ENCODE data around the gene ZYG11A. TPM values are rescaled to one million over a fixed set of nuclear protein-coding genes. Genes with fewer than 3 reads are reported as not detected.

The ZYG11A gene
- total and polyA plus RNA-seq, 2 of the 8 experiments (the other 6 are each of a cell fraction or from before 2014, with no cell fraction given), result 0.89 to 2.6 TPM

- POLR2A ChIA-PET (ENCODE audit: partially characterized antibody), result interaction anchor here (0.8 kb wide), 1 partner anchor 59 kb away, joined by 3 read pairs; no protein-coding TSS in a partner anchor
- no peaks in the 10 kb centered on the region for H3K23me2 ChIP-seq (ENCODE audit: low read depth, low read length)
- H4K5ac ChIP-seq (ENCODE audit: insufficient read length, low read depth, low read length), result no peak overlapping the region
- H4K20me1 ChIP-seq (replicated peaks in 1 of 2; ENCODE audit: control insufficient read depth in 1 of 2, insufficient read depth in 2 of 2, low read length in 2 of 2), result no peaks in the 10 kb centered on the region
- H3K9ac ChIP-seq (replicated peaks in 1 of 4; ENCODE audit: extremely low read depth in 1 of 4, low read depth in 3 of 4, low read length in 3 of 4), result no peak overlapping the region
- no peak overlapping the region for H3K18ac ChIP-seq (ENCODE audit: extremely low read depth, low read length)
- H3K79me2 ChIP-seq (ENCODE audit: control insufficient read depth in 1 of 2, insufficient read depth in 2 of 2, low read length in 2 of 2), result no peaks in the 10 kb centered on the region
- 85% methylated on average over 2 of the region's 2 CpGs; no CpG with 5 or more reads in 1 of the 2 experiments for WGBS, 2 experiments (ENCODE audit: extremely low coverage in 1 of 2, insufficient coverage in 1 of 2, insufficient read length in 1 of 2, insufficient replicate concordance in 2 of 2, low coverage in 1 of 2, low lambda C conversion rate in 2 of 2, missing lambda C conversion rate in 1 of 2)
- no peak overlapping the region for H4K91ac ChIP-seq (replicated peaks; ENCODE audit: insufficient read length, low read length)
- CTCF ChIA-PET (ENCODE audit: partially characterized antibody), result no interaction called here
- H3K79me1 ChIP-seq (ENCODE audit: low read depth, low read length), result no peaks in the 10 kb centered on the region
- H4K8ac ChIP-seq (ENCODE audit: extremely low read depth, insufficient read depth, low read length), result no peak overlapping the region
- H2BK5ac ChIP-seq (ENCODE audit: low read depth, low read length), result no peak overlapping the region
- no peak overlapping the region for H2AK5ac ChIP-seq (ENCODE audit: low read depth, low read length)
- H3K4me3 ChIP-seq (ENCODE audit: extremely low read depth in 1 of 4, insufficient read depth in 2 of 4, low read depth in 3 of 4, low read length in 4 of 4), result no peak overlapping the region
- H3K14ac ChIP-seq (ENCODE audit: insufficient read length), result no peak overlapping the region
- peaks cover 0 to 7% of the 10 kb centered on the region in 2 experiments; a peak in 1 of 4 replicates for H3K9me3 ChIP-seq (ENCODE audit: insufficient read depth in 2 of 2, low read depth in 1 of 2, low read length in 1 of 2)
- DNase-seq (ENCODE audit: low read depth in 1 of 2, low spot score in 2 of 2) (no peak), FAIRE-seq (no peak)
- H3K4ac ChIP-seq (replicated peaks; ENCODE audit: insufficient read length, low read depth, low read length), result no peak overlapping the region
- no peak overlapping the region for H2BK20ac ChIP-seq (ENCODE audit: low read length)
- H3K36me3 ChIP-seq (ENCODE audit: control insufficient read depth in 2 of 4, insufficient read depth in 4 of 4, low read length in 3 of 4), result no peaks in the 10 kb centered on the region
- no peak for TF ChIP-seq POLR2AphosphoS5 (IDR thresholded peaks at IDR 0.05; ENCODE audit: low read depth, low read length)
- no peak for TF ChIP-seq TEAD4 (IDR thresholded peaks at IDR 0.05; ENCODE audit: low read depth, low read length)
- no peak for TF ChIP-seq TCF12 (IDR thresholded peaks at IDR 0.05; ENCODE audit: low read depth, low read length)
- no peak for TF ChIP-seq NANOG (IDR thresholded peaks at IDR 0.05; ENCODE audit: insufficient read depth, low read depth, low read length, poor library complexity, severe bottlenecking)
- TF ChIP-seq CTBP2 (IDR thresholded peaks at IDR 0.05; ENCODE audit: borderline replicate concordance, insufficient read depth, insufficient read length, low read length), result no peak
- no peak for TF ChIP-seq CEBPB (IDR thresholded peaks at IDR 0.05; ENCODE audit: low read depth, low read length)
- no peak for TF ChIP-seq CREB1 (IDR thresholded peaks at IDR 0.05)
- TF ChIP-seq RAD21 (IDR thresholded peaks at IDR 0.05 in 1 of 2, conservative IDR thresholded peaks at IDR 0.05 in 1 of 2; ENCODE audit: low read depth in 2 of 2, low read length in 2 of 2), result no peak
- TF ChIP-seq CBX5 (IDR thresholded peaks at IDR 0.05; ENCODE audit: low read depth, low read length), result no peak
- TF ChIP-seq KDM4A (IDR thresholded peaks at IDR 0.05; ENCODE audit: low read depth, low read length, severe bottlenecking), result no peak
- no peak for TF ChIP-seq SUZ12 (IDR thresholded peaks at IDR 0.05; ENCODE audit: low read length)
- H3K27ac ChIP-seq (ENCODE audit: low read depth, low read length), result no peak overlapping the region
- no peaks in the 10 kb centered on the region for H3K27me3 ChIP-seq (replicated peaks in 1 of 4; ENCODE audit: control insufficient read depth in 3 of 4, extremely low read depth in 1 of 4, insufficient read depth in 3 of 4, low read length in 3 of 4)
- no peaks in the 10 kb centered on the region for H3K4me1 ChIP-seq (replicated peaks in 1 of 4; ENCODE audit: control insufficient read depth in 3 of 4, insufficient read depth in 4 of 4, low read length in 3 of 4)
- H3K56ac ChIP-seq (replicated peaks; ENCODE audit: insufficient read length, low read depth, low read length), result no peak overlapping the region
- no peak overlapping the region for H2BK12ac ChIP-seq (ENCODE audit: low read depth, low read length)
- H2AFZ ChIP-seq (ENCODE audit: low read length), result no peak overlapping the region
- H3K4me2 ChIP-seq (ENCODE audit: insufficient read depth in 1 of 2, low read depth in 2 of 2, low read length in 2 of 2), result no peak overlapping the region
- no peak overlapping the region for H2BK15ac ChIP-seq (ENCODE audit: low read length)
- no peak overlapping the region for H3K23ac ChIP-seq (ENCODE audit: insufficient read length)
- H2BK120ac ChIP-seq (replicated peaks; ENCODE audit: low read depth, low read length), result no peak overlapping the region
Measured at GRCh38 chr1:52867087-52867863, 24.7 kb downstream of the ZYG11A start.
